ENCODE results near the gene STAC3.
"Not testable (repeated sequence)": the region's sequence is repeated elsewhere in the genome, so short reads cannot be mapped to it uniquely, and the experiment has no call there.

The STAC3 gene

GRCh38 chr12:57250956-57251355 lies at the start of gene STAC3:
TSS of gene STAC3 (minus strand) at chr12:57251187. CDS start at chr12:57249636, 1,551 bp downstream.
- DNase-seq, result no peak

GRCh38 chr12:57299514-57300016 lies 48.6 kb upstream of the STAC3 start:
- DNase-seq, result no peak

GRCh38 chr12:57296291-57296690 lies 45.3 kb upstream of the STAC3 start:
- no peak for DNase-seq

GRCh38 chr12:57282073-57282472 lies 31.1 kb upstream of the STAC3 start:
- not testable (repeated sequence) for DNase-seq

- peak in 38 of 56 donors; percentile 2 to 83 (median 46) for DNase-seq
These were observed 29.4 kb upstream of the STAC3 start for GRCh38 chr12:57280211-57281062.

GRCh38 chr12:57278465-57279381 lies 27.7 kb upstream of the STAC3 start:
- DNase-seq, result no peak

GRCh38 chr12:57276935-57277563 lies 26.1 kb upstream of the STAC3 start:
- DNase-seq, result peak in 1 of 56 donors; percentile 2

- not testable (repeated sequence) for DNase-seq
These were observed 25.2 kb upstream of the STAC3 start for GRCh38 chr12:57276233-57276632.

- no peak for DNase-seq
These were observed 22.5 kb upstream of the STAC3 start for GRCh38 chr12:57273516-57273915.

GRCh38 chr12:57272337-57273151 lies 21.6 kb upstream of the STAC3 start:
- DNase-seq, result no peak

GRCh38 chr12:57270966-57271470 lies 20.0 kb upstream of the STAC3 start:
- no peak for DNase-seq

GRCh38 chr12:57268264-57268663 lies 17.3 kb upstream of the STAC3 start:
- no peak for DNase-seq

- no peak for DNase-seq
These were observed 15.7 kb upstream of the STAC3 start for GRCh38 chr12:57266681-57267080.

- no peak for DNase-seq
These were observed 12.1 kb upstream of the STAC3 start for GRCh38 chr12:57263096-57263495.

GRCh38 chr12:57262126-57262822 lies 11.3 kb upstream of the STAC3 start:
- no peak for DNase-seq

- no peak for DNase-seq
These were observed 10.5 kb upstream of the STAC3 start for GRCh38 chr12:57261428-57261865.

GRCh38 chr12:57260366-57260765 lies 9.4 kb upstream of the STAC3 start:
- DNase-seq, result no peak

- DNase-seq, result no peak
These were observed 8.3 kb upstream of the STAC3 start for GRCh38 chr12:57258977-57259970.

Measured in nucleus accumbens (tissue), 56 donors.